GM12801 (cell line): ENCODE results near the gene LMF2.

Experiments
- CTCF ChIP-seq: IDR thresholded peaks from one replicate; pipeline ENCODE4 v1.5.1; 2011; ENCODE audit warnings: control low read depth; ENCODE audit not compliant: insufficient read length; ENCODE audit errors: extremely low read depth

Gene LMF2

DNA sequence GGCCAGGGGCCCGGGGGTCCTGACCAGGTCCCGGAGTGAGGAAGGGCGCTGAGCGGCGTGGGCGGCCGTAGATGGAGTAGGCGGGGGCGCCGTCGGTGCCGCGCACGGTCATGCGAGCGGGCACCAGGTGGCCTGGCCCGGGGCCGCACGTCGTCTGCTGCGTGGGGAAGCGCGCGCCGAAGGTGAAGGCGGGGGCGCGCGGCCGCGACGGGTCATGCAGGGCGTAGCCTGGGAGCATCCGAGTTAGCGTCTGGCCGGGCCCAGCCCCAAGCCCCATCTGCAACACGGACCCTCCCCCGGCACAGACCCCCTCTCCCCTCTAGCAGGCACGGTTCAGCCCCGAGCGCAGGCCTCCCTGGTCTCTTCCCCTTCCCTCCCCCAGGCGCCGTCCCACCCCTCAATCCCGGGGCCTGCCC is 24.1 kb upstream of the LMF2 start:
- TF ChIP-seq CTCF: no peak

GRCh38 chr22:50530877-50531545 is 23.5 kb upstream of the LMF2 start:
- no peak for TF ChIP-seq CTCF

GRCh38 chr22:50530580-50530876 is 23.0 kb upstream of the LMF2 start:
- TF ChIP-seq CTCF: no peak

DNA sequence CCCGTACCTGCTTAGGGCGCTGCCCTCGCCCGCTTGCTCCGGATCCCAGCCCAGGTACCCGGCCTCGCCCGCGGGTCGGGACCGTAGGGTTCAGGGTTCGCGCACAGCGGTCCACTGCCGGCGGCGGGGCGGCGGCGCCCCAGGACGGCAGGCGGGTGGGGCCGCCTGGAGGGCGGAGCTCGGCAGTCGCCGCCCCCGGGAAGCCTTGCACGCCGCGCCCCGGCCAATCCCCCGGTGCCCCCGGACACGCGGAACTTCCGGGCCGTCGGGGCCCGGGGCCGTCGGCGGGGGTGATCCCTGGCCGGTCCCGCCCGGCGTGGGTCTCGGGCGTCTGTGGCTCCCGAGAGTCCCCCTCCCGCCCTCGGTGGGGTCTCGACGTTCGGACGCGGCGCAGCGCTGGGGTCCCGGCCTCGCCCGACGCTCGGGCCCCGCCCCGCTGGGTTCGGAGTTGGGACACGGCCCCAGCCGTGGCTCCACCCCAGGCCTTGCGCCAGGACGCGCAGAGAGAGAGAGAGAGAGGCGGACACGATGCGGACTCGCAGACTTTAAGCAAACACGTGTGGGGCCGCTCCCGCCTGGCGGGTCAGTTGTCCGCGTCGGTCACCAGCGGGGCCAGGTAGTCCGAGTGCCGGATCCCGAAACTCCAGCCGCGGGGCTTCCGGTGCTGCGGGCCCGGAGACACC is 22.5 kb upstream of the LMF2 start, which contains the start of gene TYMP:
TYMP (minus strand) TSS at position 116 of the 683 bp plus-strand sequence. CDS start 303 bp downstream, outside the sequence.
- TF ChIP-seq CTCF: no peak

GRCh38 chr22:50529416-50529896 is 22.0 kb upstream of the LMF2 start:
- TF ChIP-seq CTCF: no peak

DNA sequence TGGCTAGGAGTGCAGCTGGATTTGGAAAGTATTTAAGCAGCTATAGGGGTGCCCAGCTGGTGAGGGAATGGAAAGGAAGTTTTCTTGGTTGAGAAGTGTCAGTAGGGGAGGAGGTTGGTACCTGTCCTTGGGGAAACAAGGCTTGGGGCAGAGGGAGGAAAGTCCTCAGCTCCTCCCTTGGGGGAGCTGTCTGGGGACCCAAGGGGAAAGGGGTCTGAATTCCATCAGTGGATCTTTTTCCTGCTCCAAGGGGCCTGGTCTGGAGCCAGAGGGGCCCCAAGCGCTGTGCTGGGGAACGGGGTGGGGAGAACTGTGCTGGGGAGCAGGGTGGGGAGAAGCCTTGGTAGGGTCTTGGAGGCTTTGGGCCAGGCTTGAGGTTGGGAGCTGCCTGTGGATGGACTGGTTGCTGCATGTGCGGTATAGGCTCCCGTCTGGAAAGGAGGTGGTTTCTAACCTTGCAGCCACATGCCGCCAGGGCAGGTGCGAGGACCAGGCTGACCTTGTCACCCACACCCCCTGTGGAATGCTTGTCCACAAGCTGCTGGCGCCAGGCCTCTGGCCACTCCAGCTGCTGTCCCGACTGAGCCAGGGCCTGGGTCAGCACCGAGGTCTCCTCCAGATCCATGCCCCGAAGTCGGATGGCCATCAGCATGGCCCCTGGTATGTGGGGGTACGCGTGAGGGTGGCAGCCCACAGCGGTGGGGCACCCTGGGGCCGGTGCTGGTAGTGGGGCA is 21.3 kb upstream of the LMF2 start:
- TF ChIP-seq CTCF: no peak

GRCh38 chr22:50527921-50528681 is 20.6 kb upstream of the LMF2 start:
- no peak for TF ChIP-seq CTCF
